ENCODE measurements around the gene RPS24.
"Not testable (repeated sequence)": the region's sequence is repeated elsewhere in the genome, so short reads cannot be mapped to it uniquely, and the experiment has no call there.

RPS24 gene

GRCh38 chr10:78053211-78053868 lies 19.7 kb downstream of the RPS24 start:
- DNase-seq (ENCODE audit: low read depth in 2 of 2), result no peak

- no peak for DNase-seq (ENCODE audit: low read depth in 2 of 2)
Measured at GRCh38 chr10:78058562-78058961, 24.9 kb downstream of the RPS24 start.

- DNase-seq (ENCODE audit: low read depth in 2 of 2), result no peak
Measured at GRCh38 chr10:78059906-78060702, 26.4 kb downstream of the RPS24 start.

- DNase-seq (ENCODE audit: low read depth in 2 of 2), result no peak
Measured at GRCh38 chr10:78062296-78062695, 28.6 kb downstream of the RPS24 start.

- no peak for DNase-seq (ENCODE audit: low read depth in 2 of 2)
Measured at GRCh38 chr10:78063236-78063635, 29.6 kb downstream of the RPS24 start.

- DNase-seq (ENCODE audit: low read depth in 2 of 2), result not testable (repeated sequence)
Measured at GRCh38 chr10:78064919-78065318, 31.3 kb downstream of the RPS24 start.

- DNase-seq (ENCODE audit: low read depth in 2 of 2), result no peak
Measured at GRCh38 chr10:78065611-78066010, 31.9 kb downstream of the RPS24 start.

- no peak for DNase-seq (ENCODE audit: low read depth in 2 of 2)
Measured at GRCh38 chr10:78066012-78066411, 32.3 kb downstream of the RPS24 start.

GRCh38 chr10:78066728-78067430 lies 33.2 kb downstream of the RPS24 start:
- DNase-seq (ENCODE audit: low read depth in 2 of 2), result no peak

GRCh38 chr10:78069151-78069550 lies 35.5 kb downstream of the RPS24 start:
- DNase-seq (ENCODE audit: low read depth in 2 of 2), result no peak

- DNase-seq (ENCODE audit: low read depth in 2 of 2), result not testable (repeated sequence)
Measured at GRCh38 chr10:78070064-78070463, 36.4 kb downstream of the RPS24 start.

GRCh38 chr10:78070726-78071125 lies 37.1 kb downstream of the RPS24 start:
- DNase-seq (ENCODE audit: low read depth in 2 of 2), result no peak

- DNase-seq (ENCODE audit: low read depth in 2 of 2), result no peak
Measured at GRCh38 chr10:78071140-78071856, 37.6 kb downstream of the RPS24 start.

- no peak for DNase-seq (ENCODE audit: low read depth in 2 of 2)
Measured at GRCh38 chr10:78071857-78072179, 38.2 kb downstream of the RPS24 start.

GRCh38 chr10:78072504-78072903 lies 38.8 kb downstream of the RPS24 start:
- DNase-seq (ENCODE audit: low read depth in 2 of 2), result no peak

- not testable (repeated sequence) for DNase-seq (ENCODE audit: low read depth in 2 of 2)
Measured at GRCh38 chr10:78075806-78076205, 42.1 kb downstream of the RPS24 start.

- no peak for DNase-seq (ENCODE audit: low read depth in 2 of 2)
Measured at GRCh38 chr10:78078539-78079330, 45.1 kb downstream of the RPS24 start.

GRCh38 chr10:78079411-78079810 lies 45.7 kb downstream of the RPS24 start:
- no peak for DNase-seq (ENCODE audit: low read depth in 2 of 2)

- no peak for DNase-seq (ENCODE audit: low read depth in 2 of 2)
Measured at GRCh38 chr10:78081292-78081691, 47.6 kb downstream of the RPS24 start.

- DNase-seq (ENCODE audit: low read depth in 2 of 2), result no peak
Measured at GRCh38 chr10:78082636-78083035, 49.0 kb downstream of the RPS24 start.

Data from stimulated activated CD8-positive, alpha-beta memory T cell treated with anti-CD3 and anti-CD28 coated beads, Interleukin-7, amount 100 ng/mL, for 1 hour (primary cell).